Activated CD8-positive, alpha-beta memory T cell treated with anti-CD3 and anti-CD28 coated beads for 1 hour (primary cell): ENCODE results near the gene CNTNAP2.

Source experiments
- DNase-seq, 2 donors: peaks; one replicate each; pipeline ENCODE4 v3.0.0-alpha.2; 2020; ENCODE audit warnings: low read depth in 1 of 2; ENCODE audit errors: extremely low read depth in 1 of 2

CNTNAP2 gene

DNA sequence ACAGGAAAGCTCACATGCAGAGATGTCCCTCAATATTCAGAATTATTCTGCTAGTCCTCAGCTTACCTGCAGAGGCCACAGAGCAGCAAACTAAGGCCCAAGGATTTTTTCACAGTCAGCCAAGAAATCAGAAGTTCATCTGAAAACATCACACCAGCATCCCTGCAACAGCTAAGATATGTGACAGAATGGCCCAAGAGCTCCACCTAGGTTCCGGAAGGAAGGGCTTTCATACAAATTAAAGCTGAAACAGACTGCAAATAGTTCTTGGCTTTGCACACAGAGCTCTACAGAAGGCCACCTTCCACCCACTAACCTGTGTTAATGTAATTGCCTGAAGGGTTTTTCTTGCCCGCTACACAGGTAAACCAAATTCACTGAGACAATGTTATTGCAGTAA lies 2035.2 kb downstream of the CNTNAP2 start:
- DNase-seq = no peak

DNA sequence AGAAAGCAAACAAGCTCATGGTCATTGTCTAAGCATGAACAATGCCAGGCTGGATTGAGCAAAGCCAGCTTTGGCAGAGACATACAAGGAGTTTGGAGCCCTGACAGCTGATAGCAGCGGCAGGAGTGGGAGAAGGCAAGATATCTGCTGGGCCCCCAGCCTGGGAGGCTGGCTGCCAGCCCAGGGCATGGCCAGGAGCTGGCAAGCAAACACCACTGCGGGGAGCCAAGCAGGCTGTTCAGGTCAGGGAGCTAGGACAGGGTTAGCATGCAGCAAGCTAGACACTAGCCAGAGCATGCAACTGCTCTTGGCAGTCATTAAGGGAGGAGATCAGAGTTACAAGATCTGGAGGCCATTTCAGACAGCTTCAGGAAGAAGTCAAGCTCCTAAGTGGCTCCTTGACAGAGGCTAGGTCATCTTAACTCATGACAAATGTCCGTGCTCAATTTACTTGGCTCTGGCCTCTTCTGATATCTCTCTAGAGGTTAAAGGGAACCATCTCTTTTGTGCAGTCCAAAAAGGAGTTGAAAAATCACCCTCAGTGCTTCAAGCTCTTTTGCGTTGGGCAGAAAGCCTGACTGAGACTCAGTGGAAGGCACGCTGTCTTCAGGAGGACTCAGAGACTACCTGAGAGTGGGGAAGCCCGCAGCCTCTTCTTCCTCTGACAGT lies 2037.1 kb downstream of the CNTNAP2 start:
- DNase-seq = no peak

DNA sequence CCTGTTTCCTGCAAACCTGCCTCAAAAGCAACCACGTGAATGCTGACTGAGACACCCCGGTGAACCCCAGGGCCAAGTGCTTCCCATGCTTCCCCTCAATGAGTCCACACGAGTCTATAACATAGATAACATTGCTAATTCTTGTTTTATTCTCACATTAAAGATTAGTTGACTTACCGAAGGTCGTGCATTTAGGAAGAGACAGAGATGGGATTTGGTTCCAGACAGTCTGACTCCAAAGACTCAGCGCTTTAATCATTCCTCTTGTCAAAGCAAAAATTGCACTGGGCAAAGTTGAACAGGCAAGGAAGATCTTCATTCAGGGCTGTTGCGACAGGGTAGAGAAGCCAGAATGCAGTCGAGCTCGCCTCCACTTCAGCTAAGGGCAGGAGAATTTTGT lies 2038.4 kb downstream of the CNTNAP2 start:
- DNase-seq = no peak

DNA sequence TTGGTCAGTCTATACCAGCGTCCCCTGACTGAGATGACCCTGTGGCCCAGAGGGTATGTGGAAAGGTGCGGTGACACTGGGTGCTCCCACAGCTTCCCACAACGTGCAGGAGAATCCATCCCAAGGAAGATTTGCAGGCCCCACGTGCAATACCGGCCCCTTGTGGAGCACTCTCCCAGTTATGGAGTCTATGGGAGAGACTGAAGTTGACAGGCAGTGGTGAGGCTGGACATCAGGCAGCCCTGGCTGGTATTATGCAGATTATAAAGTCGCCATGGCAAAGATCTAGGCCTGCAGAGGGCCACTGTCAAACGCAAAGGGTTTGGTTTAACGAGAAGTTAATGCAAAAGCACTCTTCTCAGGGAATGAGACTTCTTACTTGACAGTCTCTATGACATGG lies 2039.2 kb downstream of the CNTNAP2 start:
- no peak for DNase-seq

DNA sequence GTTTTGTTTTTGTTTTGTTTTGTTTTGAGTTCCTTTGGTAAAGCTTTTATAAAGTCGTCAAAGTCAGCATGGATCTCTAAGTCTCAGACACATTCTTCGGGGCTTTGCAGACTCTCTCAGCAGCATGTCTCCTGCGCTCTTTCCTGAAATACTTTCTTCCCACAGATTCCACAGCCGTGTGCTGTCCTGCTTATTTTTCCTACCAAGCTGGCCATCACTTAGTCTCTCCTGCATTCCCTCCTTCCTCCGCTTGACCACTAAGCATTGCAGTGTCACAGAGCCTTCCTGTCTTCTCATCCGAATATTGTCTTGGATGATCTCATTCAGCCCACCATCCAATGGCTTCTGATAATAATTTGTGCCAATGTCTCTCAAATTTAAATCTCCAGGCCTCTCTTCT lies 2039.6 kb downstream of the CNTNAP2 start:
- DNase-seq = no peak

DNA sequence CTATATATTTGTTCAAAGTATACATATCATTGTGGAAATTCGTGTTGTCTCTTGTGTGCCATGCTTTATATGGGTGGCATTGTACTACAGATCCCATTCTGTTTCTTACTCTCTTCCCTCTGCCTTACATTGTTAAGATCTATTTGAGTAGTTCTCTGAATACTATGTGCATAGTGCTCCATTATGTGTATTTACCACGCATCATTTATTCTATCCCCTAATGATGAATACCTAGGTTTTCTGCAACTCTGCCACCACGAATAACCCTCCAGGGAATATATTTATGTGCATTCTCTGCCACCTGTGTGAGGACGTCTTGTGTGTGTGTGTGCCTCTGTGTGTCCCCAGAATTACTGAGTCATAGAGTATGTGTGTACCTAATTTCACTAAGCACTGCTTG lies 2042.7 kb downstream of the CNTNAP2 start:
- no peak for DNase-seq

DNA sequence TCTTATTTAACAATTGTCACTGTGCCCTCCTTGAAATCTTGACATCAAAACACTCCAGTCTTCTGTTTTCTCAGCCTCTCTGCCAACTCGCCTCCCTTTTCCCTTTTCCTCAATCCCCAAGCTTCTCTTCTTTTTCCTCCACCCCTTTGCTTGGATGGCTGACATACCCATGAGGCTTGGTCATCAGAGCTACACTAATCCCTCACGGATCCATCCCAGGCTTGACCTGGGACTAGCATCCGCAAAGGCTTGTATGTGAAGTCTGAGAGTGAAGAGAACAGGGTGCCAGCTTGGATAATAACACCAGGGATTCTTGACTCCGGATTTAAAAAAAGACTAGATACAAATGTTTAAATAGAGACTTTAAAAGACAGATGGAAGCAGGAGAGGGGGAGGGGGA lies 2045.2 kb downstream of the CNTNAP2 start:
- no peak for DNase-seq

DNA sequence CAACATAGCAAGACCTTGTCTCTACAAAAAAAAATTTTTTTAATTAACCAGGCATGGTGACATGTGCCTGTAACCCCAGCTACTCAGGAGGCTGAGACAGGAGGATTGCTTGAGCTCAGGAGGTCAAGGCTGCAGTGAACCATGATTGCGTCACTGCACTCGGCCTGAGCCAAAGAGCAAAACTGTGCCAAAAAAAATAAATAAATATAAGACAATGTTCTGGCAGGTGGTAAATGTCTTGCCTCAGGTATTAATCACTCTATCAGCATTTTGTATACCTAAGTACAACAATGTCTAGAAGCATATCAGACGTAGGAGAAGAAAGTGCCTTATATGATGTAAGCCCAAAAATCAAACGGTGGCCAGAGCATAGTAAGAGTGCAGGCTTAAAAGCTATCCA lies 2046.2 kb downstream of the CNTNAP2 start:
- DNase-seq = no peak

DNA sequence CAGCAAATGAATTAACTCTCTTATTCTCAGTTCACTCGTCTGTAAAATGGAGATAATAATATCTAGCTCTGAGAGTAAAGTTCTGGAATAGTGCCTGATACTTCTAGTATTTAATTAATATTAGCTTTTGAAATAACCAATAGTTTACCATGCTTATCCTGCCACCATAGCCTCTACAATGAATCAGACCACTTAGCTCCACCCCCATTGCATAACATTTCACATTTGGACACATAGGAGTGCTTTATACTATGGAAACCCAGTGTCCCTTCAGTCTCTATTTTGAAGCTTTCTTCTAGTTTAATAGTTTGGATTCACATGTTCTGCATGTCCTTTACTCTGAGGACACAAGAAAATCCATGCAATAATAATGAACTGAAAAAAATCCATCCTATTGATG lies 2046.6 kb downstream of the CNTNAP2 start:
- no peak for DNase-seq

DNA sequence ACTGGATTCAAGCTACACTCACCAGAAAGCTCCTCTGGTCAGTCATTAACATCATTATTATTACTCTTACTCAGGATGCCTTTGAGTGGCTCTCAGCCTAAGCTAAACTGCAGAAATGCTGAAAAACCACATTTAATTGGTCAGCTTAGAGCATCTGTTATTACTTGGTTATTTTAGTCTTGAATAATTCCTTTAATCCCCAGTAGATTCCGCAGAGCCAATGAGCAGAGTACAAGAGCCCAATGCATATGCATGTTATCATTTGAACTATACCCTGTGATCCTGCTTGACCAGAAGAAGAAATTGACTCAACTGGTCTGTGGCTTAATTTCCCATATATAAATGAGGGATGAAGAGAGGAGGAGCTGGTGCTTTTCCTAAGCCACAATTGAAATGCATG lies 2056.3 kb downstream of the CNTNAP2 start:
- no peak for DNase-seq

DNA sequence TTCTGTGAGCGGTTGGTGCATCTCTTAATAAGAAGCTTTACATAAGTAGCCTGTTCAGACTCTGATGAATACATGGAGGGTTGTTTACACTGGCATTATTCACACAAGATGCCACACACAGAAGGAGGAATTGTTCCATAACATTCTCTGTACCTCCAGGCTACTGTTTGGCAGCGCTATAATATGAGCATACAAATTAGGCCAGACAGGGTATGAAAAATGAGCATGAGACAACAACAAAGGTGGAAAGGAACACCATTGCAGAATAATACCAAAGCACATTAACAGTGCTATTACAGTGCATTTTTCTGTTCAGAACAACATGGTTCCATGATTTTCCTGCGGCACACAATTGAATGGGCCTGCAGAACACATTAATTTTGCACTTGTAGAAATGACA lies 2056.8 kb downstream of the CNTNAP2 start:
- DNase-seq = no peak

DNA sequence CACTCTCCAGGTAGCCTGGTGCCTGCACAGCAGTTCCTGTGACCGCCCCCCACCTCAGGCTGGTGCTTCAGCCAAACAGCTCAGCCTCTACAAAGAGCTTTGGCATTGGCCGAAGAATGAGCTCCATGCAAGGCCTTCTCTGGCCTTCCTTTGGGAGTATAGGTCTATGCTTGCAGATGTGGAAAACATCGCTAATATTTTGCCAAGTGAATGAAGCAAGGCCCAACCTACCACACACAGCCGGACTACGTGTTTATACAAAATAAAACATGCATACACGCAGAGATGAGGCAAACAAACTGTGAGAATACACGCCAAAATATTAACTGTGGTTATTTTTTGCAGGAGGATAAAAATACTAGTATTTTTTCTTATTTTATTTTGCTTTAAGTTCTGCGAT lies 2057.8 kb downstream of the CNTNAP2 start:
- DNase-seq = no peak

DNA sequence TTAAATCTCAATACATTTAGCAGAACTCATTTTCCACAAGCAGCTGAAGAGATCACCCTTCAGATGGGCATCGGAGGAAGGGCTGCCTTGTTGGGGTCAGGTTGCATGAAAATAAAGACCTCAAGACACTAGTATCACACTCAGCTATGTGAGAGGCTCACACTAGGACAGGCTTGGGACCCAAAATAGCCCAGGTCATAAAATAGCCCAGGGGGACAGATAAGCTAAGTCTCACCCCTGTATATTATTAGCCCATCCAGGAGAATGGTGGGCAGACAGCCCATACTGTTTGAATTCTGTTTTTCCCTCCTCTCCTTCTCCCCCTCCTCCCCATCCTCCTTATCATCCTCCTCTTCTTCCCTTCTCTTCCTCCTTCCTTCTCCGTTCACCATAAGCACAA lies 2058.9 kb downstream of the CNTNAP2 start:
- no peak for DNase-seq

DNA sequence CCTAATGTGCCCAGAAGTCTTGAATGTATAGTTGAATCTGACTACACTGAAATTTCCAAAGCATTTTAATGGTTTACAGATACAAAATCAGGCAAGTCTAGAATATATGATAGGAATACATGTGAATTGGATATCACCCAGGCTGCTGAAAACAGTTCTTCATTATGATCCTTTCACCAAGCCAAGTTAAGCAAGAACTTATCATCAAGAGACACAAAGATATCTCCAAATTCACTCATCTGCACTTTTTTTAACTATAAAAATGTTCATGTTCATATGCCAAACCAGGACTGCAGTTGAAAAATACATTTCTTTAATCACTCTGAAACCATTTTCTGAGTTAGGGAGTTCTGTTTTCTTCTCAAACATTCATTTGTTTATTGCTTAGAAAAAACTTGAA lies 2061.4 kb downstream of the CNTNAP2 start:
- DNase-seq = no peak

DNA sequence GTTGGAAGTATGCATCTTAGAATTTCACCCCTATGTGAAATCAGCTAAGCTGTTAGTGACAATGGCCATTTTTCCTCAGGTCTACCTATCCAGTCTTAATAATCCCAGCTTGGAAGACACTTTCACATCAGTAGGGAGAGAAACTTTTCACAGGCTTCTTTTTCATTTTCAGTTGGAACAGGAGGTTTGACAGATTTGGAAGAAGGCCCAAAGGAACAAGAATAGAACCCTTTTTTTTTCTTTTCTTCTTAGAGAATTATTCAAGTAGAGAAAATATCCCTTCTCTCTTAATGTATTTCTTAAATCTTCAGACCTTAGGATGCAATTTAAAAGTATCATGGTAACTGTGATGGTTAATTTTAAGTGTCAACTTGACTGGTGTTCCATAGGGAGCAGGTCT lies 2063.5 kb downstream of the CNTNAP2 start:
- DNase-seq = no peak

DNA sequence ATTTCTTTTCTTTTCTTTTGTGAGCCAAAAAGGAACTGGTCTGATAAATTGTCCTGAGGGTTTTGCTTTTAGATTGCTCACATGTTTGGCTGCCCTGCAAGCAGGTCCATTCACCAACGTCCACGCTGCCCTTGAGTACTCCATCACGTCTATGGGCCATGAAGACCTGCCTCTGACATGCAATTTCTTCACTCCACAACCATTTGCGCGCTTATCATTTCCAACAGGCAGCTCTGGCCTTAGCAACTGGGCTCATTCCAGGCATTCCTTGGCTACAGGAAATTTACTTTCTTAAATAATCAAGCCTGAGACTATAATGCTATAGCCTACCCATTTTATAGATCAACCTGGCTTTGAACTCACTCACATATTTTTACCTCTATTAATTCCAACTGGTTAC lies 2065.7 kb downstream of the CNTNAP2 start:
- DNase-seq = no peak

DNA sequence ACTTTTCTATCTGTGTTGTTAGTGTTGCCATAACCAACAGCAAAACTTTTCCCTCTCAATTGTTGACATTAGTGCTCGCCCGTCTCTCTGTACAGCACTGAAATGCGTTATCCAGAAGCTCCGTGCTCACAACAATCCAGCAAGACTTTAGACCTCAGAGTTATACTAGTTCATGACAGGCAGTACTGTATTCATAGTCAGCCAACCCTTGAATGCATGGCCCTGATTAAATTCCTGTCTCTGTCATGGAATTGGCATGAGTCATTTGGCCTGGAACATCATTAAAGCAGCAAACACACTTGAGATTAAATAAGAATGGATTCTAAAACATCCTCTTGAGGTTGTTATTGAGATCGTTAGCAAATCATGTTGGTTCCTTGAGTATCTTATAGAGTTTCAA lies 2068.4 kb downstream of the CNTNAP2 start:
- DNase-seq = no peak

DNA sequence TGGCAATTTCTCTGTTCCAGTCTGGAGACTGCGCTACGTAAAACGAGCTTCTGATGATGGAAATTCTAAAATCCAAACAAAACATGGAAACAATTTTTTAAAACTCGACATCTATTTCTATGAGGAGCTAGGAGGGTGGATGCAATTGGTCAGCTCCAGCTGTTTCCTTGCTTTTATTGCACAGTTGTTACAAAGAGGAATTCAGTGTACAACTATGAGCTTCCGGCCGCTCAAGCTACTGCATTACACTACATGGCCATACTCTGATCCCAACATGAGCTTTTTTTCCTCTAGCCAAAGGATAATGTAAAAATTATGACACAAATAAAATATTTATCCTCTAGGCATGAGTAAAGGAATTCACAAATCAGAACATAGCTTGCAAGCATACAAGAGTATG lies 2070.9 kb downstream of the CNTNAP2 start:
- no peak for DNase-seq

DNA sequence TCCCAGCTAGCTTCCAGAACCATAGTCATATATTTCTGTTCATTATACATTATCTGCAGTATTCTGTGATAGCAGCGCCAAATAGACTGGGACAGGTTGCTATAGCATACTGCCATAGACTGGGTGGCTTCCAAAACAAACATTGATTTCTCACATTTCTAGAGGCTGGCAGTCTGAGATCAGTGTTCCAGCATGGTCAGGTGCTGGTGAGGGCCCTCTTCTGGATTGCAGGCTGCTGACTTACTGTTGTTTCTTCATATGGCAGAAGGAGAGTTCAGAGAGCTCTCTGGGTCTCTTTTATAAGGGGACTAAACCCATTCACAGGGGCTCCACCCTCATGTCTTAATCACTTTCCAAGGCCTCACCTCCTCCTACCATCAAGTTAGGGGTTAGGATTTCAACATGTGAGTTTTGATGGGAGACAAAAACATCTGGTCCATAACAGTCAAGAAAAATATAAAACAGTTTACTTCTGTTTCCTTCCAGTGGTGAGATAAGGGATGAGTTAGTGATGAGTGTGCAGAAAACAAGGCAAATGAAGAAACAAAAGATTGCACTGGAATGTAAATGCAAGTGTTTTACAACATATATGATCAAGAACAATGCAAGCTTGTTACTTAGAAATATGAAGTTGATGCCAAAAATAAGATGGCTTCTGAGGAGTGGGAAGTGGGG lies 2074.9 kb downstream of the CNTNAP2 start:
- no peak for DNase-seq

DNA sequence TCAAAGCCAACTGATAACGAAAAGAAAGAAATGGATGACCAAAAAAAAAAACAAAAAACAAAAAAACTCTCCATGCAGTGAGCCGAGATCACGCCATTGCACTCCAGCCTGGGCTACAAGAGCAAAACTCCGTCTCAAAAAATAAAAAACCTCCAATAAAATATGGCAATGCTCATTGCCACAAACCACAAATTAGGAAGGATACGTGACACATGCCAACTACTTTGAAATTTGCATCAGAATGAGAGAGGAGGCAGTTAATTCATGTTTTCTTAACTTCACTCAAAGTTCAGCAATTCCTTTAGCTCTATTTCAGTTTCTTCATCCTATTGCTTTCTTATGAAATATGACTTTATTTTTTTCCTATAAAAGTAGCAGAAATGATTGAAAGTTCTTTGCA lies 2075.9 kb downstream of the CNTNAP2 start:
- DNase-seq = no peak

DNA sequence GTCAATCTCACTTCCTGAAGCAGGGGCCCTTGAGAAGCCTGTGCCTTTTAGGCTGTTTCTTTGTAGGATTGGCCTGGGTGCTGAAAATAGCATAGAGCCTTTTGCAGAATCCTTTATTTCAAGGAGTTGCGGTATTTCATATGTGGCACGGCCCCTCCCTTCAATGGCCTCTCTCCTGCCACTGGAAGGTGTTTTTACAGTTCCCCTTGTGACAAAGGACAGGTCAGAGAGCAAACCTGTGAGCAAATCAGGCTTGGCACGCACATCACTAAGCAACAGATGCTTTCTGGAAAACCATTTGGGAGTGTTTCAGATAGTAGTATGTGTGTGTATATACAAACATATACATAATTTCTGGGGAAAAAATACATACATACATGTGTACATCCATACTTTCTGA lies 2085.4 kb downstream of the CNTNAP2 start:
- DNase-seq = no peak

DNA sequence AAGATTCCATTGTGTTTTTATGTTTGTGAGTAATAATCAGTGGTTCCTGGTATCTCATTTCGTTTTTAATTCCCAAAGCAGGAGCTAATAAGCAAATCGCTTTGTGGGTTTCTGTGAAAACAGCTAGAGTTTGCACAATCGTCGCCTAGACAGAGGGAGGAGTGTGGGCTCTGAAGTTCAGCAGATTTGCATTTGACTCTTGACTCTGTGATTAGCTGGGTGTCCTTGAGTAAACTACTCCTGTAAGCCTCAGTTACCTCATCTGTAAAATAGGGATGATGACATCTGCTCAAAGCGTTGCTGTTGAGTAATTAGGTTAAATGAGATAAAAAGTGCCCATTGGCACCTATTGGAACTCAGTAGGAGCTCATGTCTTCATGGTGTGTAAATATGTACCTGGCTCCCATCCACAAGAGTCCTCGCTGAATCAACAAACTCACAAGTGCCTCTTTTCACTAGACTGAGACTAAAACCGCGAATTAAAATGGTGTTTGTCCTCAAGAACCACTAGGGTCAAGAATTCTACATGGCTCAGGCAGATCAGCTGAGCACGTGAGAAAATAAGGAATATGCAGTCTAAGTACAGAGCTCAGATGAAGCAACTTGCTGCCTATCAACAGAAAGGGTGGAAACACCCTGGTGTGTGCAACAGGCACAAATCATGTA lies 2088.2 kb downstream of the CNTNAP2 start:
- no peak for DNase-seq
